Astrocyte of the hippocampus (primary cell): ENCODE data around the gene SLC17A7.
"Not testable (repeated sequence)": the region's sequence is repeated elsewhere in the genome, so short reads cannot be mapped to it uniquely, and the experiment has no call there.

Experiments used
- DNase-seq: peaks from one replicate; pipeline ENCODE4 v3.0.0; 2011; ENCODE audit warnings: low read depth, low spot score

Gene SLC17A7

DNA sequence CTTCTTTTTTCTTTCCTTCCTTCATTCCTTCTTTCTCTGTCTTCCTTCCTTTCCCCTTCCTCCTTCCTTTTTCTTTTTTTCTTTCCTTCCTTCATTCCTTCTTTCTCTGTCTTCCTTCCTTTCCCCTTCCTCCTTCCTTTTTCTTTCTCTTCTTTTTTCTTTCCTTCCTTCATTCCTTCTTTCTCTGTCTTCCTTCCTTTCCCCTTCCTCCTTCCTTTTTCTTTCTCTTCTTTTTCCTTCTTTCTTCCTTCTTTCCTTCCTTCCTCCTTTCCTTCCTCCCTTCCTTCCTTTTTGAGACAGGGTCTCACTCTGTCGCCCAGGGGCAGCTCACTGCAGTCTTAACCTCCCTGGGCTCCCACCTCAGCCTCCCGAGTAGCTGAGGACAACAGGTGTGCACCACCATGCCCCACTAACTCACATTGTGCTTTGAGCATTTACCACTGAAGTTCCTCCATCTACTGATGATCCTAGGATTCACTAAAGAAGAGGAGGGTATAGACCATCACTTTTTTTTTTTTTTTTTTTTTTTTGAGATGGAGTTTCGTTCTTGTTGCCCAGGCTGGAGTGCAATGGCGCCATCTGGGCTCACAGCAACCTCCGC lies 2.9 kb upstream of the SLC17A7 start:
- not testable (repeated sequence) for DNase-seq

DNA sequence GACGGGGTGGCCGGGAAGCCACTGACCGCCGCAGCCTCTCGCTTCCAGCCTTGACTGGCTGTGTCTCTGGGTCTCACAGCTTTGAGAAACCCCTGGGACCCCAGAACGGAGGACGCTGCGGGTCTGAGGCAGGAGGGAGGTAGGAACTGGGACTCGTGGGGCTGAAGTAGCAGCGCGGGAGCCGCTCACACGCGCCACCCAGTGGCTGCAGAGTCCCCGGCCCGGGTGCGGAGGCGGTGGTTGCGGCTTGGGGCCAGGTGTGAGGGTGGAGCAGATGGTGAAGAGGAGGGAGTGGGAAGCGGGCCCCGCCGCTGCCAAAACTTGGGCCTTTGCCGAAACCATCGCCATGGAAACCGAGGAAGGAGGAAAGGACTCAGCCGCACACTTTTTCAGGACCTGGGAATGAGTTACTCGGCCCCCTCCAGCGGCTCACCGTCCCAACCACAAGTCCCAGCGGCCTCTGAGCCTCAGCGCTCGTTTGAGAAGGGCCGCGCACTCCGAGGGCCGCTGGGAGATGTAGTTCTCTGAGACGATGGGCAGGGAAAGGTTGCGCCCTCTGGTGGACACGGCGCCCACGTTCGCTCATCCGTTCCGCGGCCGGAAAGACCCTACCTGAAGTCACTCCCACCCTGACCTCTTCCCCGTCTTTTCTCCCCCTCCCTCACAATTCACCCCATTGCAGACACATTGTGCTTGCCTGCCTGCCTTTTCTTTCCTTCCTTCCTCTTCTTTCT lies 2.2 kb upstream of the SLC17A7 start:
- DNase-seq: peak; percentile 98

DNA sequence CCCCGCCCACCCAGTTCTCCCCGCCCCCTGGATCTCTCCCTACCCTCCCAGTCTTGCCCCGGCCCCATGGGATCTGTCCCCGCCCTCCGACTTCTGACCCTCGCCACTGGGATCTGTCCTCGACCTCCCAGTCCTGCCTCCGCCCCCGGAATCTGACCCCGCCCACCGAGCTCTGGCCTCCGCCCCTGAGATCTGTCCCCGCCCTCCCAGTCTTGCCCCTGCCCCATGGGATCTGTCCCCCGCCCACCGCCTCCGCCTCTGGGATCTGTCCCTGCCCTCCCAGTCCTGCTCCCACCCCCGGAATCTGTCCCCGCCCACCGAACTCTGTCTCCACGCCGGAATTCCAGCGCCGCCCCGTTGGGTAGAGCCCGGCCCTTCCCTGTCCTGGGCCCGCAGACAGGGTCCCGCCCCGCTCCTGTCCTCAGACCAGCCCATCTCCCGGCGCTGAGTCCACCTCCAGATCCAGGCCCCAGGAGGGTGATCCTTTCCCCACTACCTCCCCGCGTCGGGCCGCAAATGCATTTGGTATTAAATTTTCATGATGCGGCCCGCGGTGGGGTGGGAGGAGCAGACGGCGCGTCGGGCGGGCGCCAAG lies 1.5 kb upstream of the SLC17A7 start:
- DNase-seq: peak; percentile 92

DNA sequence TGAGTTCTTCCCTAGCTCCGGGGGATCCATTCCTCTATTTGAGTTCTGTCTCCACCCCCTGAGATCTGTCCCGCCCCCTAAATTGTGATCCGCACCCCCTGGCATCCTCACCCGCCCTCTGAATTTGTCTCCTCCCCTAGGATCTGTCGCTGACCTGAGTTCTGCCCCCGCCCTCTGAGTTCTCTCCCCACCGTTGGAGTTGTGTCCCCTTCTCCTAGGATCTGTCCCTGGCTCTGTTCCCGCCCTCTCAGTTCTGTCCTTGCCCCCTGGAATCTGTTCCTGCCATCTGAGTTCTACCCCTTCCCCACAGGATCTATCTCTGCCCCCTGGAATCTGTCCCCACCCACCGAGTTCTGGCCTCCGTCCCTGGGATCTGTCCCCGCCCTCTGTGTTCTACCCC lies 1.0 kb upstream of the SLC17A7 start:
- no peak for DNase-seq

DNA sequence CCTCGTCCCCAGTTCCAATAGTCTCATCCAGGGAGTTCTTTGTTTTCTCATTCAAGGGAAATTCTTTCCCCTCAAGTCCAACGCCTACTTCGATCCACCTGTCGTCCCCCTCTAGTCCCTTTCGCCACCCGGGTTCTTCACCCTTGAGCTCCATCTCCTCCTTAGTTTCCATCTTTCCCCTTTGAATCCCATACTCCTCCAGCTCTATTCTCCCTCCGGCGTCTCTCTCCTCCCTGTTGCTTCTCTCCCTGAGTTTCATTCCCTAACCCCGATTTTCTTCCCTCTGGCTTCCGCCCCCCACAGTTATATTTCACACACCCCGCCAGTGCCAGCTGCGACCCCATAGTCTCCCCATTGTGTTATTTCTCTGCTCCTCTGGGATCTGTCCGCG lies 628 bp upstream of the SLC17A7 start:
- no peak for DNase-seq

DNA sequence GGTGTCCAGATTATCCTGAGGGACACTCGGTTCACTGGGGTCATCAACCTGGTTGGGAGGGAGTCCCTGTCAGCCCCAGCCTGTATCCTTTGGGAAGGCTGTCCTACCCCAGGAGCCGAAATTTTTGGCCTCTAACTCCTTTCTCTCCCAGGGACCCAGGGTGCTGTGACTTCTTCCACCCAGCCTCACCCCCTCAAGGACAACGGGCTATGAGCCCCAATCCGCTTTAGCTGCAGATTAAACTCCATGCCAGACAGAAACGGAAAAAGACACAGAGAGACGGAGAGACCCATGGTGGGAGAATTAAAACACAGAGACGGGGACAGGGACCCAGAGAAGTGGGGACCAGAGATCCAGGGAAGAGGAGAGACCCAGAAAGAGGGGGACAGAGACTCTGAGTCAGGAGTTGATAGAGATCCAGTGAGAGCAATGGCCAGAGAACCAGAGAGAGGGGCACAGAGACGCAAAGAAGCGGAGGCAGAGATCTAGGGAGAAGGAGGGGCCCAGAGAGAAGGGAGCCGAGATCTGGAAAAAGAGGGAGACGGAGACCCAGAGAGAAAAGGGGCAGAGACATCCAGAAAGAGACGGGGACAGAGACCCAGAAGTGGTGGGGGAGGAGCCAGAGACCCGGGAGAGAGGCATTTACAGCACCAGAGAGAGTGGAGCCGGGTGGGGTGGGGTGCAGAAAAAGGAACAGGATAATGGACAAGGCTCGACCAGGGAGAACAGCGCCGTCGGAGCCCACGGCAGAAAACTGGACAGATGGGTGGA lies 703 bp downstream of the SLC17A7 start:
- no peak for DNase-seq

DNA sequence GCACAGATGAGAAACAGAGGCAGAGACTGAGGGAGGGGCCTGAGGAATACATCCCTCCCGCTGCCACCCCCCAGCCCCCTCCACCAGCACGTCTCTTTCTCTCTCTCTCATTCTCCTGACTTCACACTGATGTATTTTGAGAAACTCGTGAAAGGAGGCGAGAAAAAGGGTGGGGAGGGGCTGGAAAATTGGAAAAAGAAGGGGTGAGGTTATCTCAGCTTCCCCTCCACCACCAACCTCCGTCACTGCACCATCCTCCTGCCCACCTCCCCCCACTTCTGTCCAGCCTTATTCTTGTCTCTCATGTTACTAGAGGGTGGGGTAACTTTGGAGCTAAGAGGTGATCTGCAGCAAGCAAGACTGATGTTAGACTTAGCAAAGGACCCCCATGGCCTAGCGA lies 1.5 kb downstream of the SLC17A7 start:
- no peak for DNase-seq

DNA sequence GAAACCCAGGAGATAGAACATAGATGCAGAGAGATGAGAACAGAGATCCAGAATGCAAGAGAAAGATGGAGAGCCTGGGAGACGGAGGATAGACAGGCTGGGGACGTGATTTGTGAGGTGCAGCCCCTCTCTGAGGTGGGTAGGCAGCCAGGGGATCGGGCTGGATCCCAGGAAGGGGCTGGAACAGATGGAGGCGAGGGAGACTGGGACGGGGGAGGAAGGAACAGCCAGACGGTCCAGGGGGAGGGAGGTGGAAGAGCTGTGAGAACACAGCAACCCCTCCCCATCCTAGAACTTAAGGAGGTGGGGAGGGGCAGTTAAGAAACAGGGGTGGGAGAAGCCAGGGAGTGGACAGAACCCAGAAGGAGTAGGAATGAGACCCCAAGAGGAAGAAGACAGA lies 3.1 kb downstream of the SLC17A7 start:
- no peak for DNase-seq

DNA sequence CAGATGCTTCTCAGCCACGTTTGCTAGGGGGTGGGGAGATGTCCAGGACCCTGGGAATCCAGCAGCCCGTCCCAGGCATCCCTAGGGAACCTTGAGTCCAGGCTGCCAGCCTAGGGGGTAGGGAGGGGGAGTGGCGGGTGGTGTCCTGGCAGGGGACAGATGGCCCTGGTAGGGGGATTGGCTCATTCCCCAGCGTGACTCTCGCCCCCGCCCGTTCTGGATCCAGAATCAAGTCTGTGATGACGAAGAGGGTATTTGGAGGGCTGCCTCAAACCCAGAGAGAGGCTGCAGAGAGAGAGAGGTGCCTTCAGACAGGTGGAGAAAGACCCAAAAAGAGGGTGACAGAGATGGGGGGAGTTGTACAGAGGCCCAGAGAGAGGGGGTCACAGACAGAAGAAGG lies 4.1 kb downstream of the SLC17A7 start:
- DNase-seq: no peak

DNA sequence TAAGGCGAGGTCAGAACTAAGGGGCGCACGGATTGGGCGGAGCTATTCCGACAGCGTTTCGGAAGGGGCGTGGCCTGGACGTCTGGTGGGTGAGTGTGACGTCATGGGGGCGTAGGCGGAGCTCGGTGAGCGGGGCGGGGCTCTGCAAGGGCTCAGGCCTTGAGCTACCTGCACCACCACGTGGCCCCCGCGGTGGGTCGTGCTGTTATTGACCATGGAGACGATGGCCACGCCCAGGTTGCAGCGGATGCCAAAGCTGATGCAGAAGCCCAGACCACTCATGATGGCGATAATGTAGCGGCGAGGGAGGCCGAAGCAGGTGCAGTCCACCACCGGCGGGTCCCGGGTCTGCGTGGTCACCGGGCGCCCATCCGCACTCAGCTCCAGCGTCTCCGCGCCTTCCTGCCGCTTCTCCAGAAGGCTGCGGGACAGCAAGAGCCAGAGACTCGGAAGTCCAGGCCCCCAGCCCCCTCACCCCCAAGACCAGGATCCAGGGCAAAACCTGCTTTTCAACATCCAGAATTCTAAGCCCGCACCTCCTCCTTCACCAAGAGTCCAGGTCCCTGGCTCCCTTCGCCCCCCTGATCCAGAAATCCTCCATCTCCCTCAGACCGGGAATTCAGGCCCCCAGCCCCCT lies 4.8 kb downstream of the SLC17A7 start:
- DNase-seq: no peak

DNA sequence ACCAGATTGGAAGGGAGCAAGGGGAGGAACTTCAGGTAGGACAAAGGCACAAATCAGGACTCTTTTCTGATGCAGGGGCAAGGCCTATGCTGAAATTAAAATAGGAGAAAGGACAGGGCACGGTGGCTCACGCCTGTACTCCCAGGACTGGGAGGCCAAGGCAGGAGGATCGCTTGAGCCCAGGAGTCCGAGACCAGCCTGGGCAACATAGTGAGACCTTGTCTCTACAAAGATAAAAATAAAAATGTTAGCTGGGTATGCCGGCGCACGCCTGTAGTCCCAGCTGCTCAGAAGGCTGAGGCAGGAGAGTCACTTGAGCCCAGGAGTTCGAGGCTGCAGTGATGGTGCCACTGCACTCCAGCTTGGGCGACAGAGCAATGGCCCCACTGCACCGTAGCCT lies 5.7 kb downstream of the SLC17A7 start:
- no peak for DNase-seq

DNA sequence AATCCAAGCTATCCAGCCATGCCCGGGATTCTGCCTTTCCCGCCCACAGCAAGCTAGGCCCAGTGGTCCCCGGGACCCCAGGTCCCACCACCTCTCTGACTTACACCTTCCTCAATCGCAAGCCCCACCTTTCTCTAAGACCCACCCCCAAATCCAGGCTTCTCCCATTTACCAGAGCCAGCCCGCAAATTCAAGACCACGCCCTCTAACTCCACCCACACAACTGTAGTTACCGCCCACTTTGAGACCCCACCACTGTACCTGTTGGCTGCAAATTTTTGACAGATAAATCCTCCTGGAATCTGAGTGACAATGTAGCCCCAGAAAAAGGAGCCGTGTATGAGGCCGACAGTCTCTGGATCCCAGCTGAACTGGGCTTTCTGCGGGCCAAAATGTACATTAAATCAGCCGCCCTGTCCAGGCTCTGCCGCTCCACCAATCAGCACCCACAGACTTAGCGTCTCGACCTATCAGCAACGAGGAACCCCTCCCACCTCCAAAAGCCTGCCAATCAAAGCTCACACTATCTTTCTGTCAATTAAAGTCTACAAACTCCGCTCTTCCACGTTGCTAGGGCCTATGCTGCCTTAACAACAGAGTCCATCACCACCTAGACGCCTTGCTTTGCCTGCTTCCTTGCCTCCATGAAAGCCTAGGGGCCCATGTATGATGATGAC lies 6.3 kb downstream of the SLC17A7 start:
- no peak for DNase-seq

DNA sequence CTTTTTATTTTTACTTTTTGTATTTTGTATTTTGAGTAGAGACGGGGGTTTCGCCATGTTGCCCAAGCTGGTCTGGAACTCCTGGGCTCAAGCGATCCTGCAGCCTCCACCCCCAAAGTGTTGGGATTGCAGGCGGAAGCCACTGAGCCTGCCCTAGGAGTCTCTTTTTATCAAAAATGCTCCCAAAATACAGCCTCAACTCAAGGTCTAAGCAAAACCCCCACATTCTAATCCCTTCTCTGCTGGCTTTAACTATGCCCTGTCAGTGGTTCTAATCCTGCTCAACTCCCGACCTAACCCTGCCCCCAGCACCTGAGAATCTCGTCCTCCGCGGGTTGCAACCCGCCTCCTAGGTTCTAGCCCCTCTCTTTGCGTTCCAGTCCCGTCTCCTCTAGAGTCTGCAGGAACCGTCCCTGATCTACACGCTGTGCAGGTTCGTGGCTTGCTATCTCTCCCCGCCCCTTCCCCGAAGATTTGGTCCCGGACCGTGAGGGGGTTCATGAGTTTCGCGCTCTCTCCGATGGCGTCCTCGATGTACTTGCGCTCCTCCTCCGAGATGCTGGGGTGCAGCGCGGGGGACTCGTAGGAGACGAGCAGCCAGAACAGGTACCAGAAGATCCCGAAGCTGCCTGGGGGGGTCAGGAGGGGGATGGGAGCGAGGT lies 8.0 kb downstream of the SLC17A7 start:
- no peak for DNase-seq

DNA sequence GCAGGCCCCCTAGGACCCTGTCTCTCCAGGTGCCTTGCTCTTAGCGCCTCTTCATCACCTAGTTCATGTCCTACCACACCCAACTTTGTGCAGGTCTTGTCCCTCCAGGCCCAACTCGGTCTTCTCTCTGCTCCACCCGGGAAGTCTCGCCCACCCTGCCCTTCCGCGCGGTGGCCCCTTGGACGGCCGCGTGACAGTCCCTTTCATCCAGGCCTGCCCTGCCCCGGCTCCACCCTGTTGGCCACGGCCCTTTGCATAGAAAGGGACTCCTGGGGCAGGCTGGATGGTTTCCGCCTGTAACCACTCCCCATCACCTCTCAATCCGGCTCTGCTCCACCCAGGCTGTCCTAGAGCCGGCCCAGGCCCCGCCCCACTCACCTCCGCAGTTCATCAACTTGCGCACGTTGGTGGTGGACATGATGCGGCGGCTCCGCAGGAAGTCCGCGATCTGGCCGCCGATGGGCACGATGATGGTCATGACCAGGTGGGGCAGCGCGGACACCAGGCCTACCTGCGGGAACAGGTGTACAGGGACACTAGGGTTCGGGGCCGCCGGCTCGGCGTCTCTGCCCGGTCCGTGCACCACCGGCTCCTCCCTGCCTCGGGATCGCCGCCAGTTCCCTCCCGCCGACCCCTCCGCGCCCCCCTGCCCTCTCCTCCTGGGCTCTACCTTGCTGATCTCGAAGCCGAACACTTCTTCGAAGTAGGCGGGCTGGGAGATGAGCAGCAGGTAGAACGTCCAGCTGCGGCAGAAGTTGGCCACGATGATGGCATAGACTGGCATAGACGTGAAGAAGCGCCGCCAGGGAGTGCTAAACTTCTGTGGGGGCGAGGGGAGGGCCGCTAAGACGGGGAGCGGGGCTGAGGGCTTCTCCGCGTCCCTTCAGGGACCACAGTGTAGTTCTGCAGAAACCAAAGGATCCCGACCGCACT lies 8.9 kb downstream of the SLC17A7 start:
- no peak for DNase-seq

DNA sequence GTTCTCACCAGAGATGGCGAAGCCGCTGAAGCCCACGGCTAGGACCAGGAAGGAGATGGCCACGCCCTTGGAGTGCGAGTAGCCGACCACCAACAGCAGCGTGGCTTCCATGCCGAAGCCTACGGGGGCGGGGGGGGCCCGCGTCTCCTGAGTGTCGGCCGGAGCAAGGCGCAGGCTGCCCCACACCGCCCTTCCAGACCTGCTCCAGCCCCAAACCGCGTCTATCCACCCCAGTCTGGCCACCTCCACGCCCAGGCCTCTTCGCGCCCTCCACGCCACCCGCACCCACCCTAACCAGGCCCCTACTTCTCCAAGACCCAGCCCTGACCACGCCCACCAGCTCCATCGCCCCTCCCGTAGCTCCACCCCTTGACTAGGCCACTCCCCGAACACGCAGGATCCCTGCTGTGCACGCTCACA lies 10.0 kb downstream of the SLC17A7 start:
- DNase-seq: no peak

DNA sequence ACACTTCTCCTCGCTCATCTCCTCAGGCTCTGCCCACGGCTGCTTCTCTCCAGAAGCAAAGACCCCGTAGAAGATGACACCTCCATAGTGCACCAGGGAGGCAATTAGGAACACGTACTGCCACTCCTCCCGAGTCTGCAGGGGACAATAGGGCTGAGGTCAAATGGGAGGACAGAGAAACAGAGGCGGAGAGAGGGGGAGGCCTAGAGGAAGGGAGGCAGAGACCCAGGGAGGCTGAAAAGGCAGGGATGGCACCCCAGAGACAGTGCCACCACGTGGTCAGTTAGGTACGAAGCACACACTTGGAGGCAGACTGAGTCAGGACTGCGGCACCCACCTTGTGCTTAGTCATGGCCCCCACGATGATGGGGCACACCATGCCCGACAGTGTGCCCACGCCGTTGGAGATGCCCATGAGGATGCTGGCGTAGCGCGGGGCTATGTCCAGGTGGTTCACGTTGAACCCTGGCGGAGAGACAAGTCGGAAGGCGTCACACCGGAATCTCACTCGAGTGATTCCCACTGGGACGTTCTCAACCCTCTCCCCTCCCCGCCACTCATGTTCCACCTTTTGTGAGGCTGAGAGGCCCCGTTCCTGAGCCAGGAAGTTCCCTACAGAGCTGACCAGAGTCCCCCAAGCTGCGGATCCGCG lies 10.5 kb downstream of the SLC17A7 start:
- DNase-seq: no peak

DNA sequence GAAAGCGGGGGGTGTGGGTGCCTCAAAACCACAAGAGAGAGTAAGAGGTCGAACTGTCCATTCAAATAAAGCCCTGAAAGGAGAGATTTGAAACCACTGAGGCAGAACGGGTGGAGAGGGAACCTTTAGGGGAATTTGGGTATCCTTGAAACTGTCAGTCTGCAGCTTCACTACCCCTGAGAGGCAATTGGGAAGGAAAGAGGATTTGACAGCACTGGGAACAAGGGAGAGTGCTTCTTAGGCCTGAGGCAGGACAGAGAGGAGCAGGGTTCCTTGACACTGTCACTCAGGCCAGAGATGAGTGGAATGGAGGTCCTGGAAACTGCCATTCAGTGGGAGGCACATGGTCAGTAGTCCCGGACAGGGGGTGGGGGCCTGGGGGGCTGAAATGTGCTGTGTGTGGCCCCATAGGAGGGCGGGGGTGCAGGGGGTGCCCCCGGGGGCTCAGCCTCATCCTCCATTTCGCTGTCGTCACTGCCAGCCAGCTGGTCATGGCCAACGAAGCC lies 11.1 kb downstream of the SLC17A7 start:
- DNase-seq: no peak

DNA sequence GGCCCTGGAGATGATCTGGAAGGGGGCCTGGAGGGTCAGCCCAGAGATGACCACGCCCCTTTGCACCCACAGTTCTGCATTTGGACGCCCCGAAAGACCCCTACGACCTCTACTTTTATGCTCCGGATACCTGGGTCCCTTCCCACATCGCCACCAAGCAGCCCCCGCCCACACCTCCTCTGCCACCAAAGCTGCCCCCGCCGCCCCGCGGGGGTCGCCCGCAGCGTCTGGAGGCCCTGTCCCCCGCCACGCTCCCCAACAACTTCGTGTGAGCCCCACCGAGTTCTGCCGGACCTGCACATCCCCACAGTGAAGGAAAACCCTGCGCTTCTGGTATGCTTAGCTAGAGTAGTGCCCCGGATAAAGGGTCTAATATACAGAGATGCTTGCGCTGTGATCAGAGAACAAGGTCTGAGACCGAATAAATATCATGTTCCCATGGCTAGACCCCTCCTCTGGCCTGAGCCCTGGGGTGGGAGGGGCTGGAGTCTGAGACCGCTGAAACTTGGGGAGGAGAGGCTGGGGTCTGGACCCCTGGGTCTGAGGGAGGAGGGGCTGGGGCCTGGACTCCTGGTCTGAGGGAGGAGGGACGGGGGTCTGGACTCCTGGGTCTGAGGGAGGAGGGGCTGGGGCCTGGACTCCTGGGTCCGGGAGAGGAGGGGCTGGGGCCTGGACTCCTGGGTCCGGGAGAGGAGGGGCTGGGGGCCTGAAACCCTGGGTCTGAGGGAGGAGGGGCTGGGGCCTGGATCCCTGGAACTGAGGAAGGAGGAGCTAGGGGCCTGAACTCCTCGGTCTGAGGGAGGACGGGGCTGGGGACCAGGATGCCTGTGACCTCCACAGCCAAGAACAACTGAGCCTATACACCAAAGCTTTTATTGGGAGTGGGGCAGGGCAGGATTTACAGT lies 12.5 kb downstream of the SLC17A7 start:
- no peak for DNase-seq
